Measurements from ENCODE around the gene C14orf119. TPM values are rescaled to one million over a fixed set of nuclear protein-coding genes. Genes with fewer than 3 reads are reported as not detected.

Gene C14orf119
- total RNA-seq, 3 donors from 2014 or later = 29.6 to 34.4 (median 32.8) TPM

GRCh38 chr14:23067847-23068788 lies 27.2 kb upstream of the C14orf119 start:
- Histone ChIP-seq H3K36me3 (no peaks in the 10 kb centered on the region), H3K27ac (peak overlapping the region in 1 of 2 donors; percentile 54), H3K4me1 (peaks cover 7 to 13% of the 10 kb centered on the region in 2 donors), H3K9me3 (no peaks in the 10 kb centered on the region), H3K27me3 (no peaks in the 10 kb centered on the region), H3K4me3 (no peak overlapping the region)
- intact Hi-C loops (cut with DNase I; ENCODE audit: low total_unique reads) = no loop called here
- TF ChIP-seq, protein P1, sequence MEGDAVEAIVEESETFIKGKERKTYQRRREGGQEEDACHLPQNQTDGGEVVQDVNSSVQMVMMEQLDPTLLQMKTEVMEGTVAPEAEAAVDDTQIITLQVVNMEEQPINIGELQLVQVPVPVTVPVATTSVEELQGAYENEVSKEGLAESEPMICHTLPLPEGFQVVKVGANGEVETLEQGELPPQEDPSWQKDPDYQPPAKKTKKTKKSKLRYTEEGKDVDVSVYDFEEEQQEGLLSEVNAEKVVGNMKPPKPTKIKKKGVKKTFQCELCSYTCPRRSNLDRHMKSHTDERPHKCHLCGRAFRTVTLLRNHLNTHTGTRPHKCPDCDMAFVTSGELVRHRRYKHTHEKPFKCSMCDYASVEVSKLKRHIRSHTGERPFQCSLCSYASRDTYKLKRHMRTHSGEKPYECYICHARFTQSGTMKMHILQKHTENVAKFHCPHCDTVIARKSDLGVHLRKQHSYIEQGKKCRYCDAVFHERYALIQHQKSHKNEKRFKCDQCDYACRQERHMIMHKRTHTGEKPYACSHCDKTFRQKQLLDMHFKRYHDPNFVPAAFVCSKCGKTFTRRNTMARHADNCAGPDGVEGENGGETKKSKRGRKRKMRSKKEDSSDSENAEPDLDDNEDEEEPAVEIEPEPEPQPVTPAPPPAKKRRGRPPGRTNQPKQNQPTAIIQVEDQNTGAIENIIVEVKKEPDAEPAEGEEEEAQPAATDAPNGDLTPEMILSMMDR (IDR thresholded peaks at IDR 0.05) = no peak
- no peak for TF ChIP-seq POLR2A (IDR thresholded peaks at IDR 0.05)
- DNase-seq (ENCODE audit: low spot score in 2 of 2) = no peak

DNA sequence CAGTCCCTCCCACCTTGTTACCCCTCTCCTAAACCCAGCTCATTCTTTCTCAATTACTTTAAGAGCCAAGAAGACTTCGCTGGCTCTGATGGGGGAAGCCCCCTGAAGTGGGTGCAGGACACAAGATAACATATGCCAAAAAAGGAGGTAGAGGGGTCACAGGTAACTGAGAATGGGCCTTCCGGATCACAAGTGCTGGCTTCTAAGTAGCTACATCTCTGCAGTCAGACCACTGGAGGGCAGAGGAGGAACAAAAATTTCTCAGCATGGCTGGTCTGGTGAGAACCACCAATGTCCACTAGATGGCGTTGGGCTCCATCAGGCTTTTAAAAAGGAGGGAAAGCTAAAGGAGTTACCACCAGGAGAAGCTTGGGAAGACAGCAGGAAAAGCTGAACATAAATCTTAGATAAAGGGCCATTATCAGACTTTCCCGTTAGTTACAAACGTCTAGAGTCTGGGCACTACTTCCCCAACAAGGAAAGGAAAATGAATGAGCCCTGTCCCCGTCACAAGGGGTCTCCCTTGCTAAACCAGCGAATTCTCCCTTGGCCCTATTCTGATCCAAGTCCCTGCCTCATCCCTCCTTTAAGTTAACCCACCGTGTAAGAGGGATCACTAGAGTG lies 26.4 kb upstream of the C14orf119 start:
- intact Hi-C loops (cut with DNase I; ENCODE audit: low total_unique reads) = no loop called here
- peak; percentile 77 to 78 for DNase-seq (ENCODE audit: low spot score in 2 of 2)
- Histone ChIP-seq H3K36me3 (no peaks in the 10 kb centered on the region), H3K9me3 (no peaks in the 10 kb centered on the region), H3K4me3 (no peak overlapping the region), H3K27me3 (no peaks in the 10 kb centered on the region), H3K4me1 (peaks cover 7 to 13% of the 10 kb centered on the region in 2 donors), H3K27ac (peak overlapping the region; percentile 29 to 54)
- TF ChIP-seq POLR2AphosphoS5 (IDR thresholded peaks at IDR 0.05) = no peak
- TF ChIP-seq, protein P1 (IDR thresholded peaks at IDR 0.05) = peak; percentile 95 to 99 (median 98)
- TF ChIP-seq POLR2A (IDR thresholded peaks at IDR 0.05) = no peak

GRCh38 chr14:23069413-23069806 lies 25.9 kb upstream of the C14orf119 start:
- Histone ChIP-seq H3K27me3 (no peaks in the 10 kb centered on the region), H3K9me3 (no peaks in the 10 kb centered on the region), H3K4me3 (no peak overlapping the region), H3K4me1 (peaks cover 7 to 13% of the 10 kb centered on the region in 2 donors), H3K27ac (peak overlapping the region; percentile 29 to 54), H3K36me3 (no peaks in the 10 kb centered on the region)
- intact Hi-C loops (cut with DNase I; ENCODE audit: low total_unique reads) = no loop called here
- TF ChIP-seq POLR2A (IDR thresholded peaks at IDR 0.05) (no peak), POLR2AphosphoS5 (IDR thresholded peaks at IDR 0.05) (no peak)
- TF ChIP-seq, protein P1 (IDR thresholded peaks at IDR 0.05) = no peak
- no peak for DNase-seq (ENCODE audit: low spot score in 2 of 2)

DNA sequence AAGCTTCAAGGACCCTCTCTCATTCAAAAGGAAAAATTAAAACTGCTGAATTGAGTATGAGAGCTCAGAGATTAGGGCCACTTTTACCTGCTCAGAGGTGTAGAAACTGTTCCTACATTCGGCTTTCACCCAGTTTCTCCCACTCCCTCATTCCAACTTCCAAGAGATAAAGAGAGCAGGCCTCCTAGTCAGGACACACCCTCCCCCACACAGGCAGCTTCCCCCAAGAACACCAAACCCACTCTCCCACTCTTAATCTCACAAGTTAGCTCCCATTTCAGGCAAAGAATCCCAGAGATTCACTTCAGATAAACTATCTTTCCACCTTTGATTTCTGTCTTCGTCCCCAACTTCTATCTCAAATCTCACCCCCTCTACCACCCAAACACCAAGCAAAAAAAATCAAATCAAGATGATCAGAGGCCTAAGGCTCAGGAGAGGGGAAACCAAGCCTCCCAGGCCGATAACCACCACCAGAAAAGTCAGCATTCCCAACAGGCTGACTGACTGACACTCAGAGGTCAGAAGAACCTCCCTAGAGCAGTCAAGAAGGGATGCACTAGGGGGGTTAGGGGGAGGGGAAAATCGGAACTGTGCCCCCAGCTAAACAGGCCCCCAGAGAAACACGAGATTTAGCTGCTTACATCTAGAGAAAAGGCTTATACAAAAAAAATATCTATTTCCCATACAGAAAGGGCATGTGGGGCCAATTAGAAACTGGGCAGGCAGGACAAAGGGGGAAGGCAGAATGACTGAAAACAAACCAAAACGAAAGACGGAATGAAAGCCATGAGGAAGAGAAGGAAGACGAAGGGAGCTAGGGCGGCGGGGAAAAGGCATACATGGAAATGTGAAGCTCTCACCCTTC lies 24.8 kb upstream of the C14orf119 start:
- TF ChIP-seq POLR2A (IDR thresholded peaks at IDR 0.05) (no peak), POLR2AphosphoS5 (IDR thresholded peaks at IDR 0.05) (no peak)
- TF ChIP-seq, protein P1 (IDR thresholded peaks at IDR 0.05) = no peak
- H3K27ac ChIP-seq = peak overlapping the region; percentile 8 to 84
- intact Hi-C loops (cut with DNase I; ENCODE audit: low total_unique reads) = no loop called here
- H3K27me3 ChIP-seq = no peaks in the 10 kb centered on the region
- peak overlapping the region; percentile 56 to 77 (median 57) for H3K4me3 ChIP-seq
- no peaks in the 10 kb centered on the region for H3K9me3 ChIP-seq
- H3K4me1 ChIP-seq = peaks cover 7 to 13% of the 10 kb centered on the region in 2 donors
- no peak for DNase-seq (ENCODE audit: low spot score in 2 of 2)
- no peaks in the 10 kb centered on the region for H3K36me3 ChIP-seq

All from breast epithelium (tissue), 4 donors.